ENCODE data around the gene MAP4K5.

The MAP4K5 gene

GRCh38 chr14:50410071-50410470, 122.3 kb downstream of the MAP4K5 start:
- Mint-ChIP-seq H3K27ac (no peak overlapping the region), H3K27me3 (no peaks in the 10 kb centered on the region), H3K9me3 (ENCODE audit: low read depth) (peaks cover 27% of the 10 kb centered on the region), H3K4me1 (ENCODE audit: low read depth) (no peaks in the 10 kb centered on the region), H3K4me3 (no peak overlapping the region), H3K36me3 (peaks cover 19% of the 10 kb centered on the region)

GRCh38 chr14:50407111-50407812, 125.1 kb downstream of the MAP4K5 start:
- H3K9me3 Mint-ChIP-seq (ENCODE audit: low read depth) = peaks cover 22% of the 10 kb centered on the region
- no peak overlapping the region for H3K27ac Mint-ChIP-seq
- H3K4me3 Mint-ChIP-seq = no peak overlapping the region
- peaks cover 10% of the 10 kb centered on the region for H3K36me3 Mint-ChIP-seq
- H3K4me1 Mint-ChIP-seq (ENCODE audit: low read depth) = no peaks in the 10 kb centered on the region
- no peaks in the 10 kb centered on the region for H3K27me3 Mint-ChIP-seq

GRCh38 chr14:50403419-50403818, 128.9 kb downstream of the MAP4K5 start:
- Mint-ChIP-seq H3K27me3 (no peaks in the 10 kb centered on the region), H3K9me3 (ENCODE audit: low read depth) (no peaks in the 10 kb centered on the region), H3K4me1 (ENCODE audit: low read depth) (no peaks in the 10 kb centered on the region), H3K4me3 (no peak overlapping the region), H3K27ac (no peak overlapping the region), H3K36me3 (peaks cover 6% of the 10 kb centered on the region)

GRCh38 chr14:50402965-50403364, 129.4 kb downstream of the MAP4K5 start:
- peaks cover 6% of the 10 kb centered on the region for H3K36me3 Mint-ChIP-seq
- H3K9me3 Mint-ChIP-seq (ENCODE audit: low read depth) = no peaks in the 10 kb centered on the region
- H3K27me3 Mint-ChIP-seq = no peaks in the 10 kb centered on the region
- no peak overlapping the region for H3K27ac Mint-ChIP-seq
- H3K4me1 Mint-ChIP-seq (ENCODE audit: low read depth) = no peaks in the 10 kb centered on the region
- H3K4me3 Mint-ChIP-seq = no peak overlapping the region

GRCh38 chr14:50400461-50400860, 131.9 kb downstream of the MAP4K5 start:
- Mint-ChIP-seq H3K4me1 (ENCODE audit: low read depth) (peaks cover 13% of the 10 kb centered on the region), H3K4me3 (no peak overlapping the region), H3K36me3 (peaks cover 2% of the 10 kb centered on the region), H3K27me3 (peaks cover 1% of the 10 kb centered on the region), H3K27ac (no peak overlapping the region), H3K9me3 (ENCODE audit: low read depth) (no peaks in the 10 kb centered on the region)

GRCh38 chr14:50399251-50400032, 132.9 kb downstream of the MAP4K5 start:
- Mint-ChIP-seq H3K27ac (no peak overlapping the region), H3K36me3 (peaks cover 2% of the 10 kb centered on the region), H3K4me1 (ENCODE audit: low read depth) (peaks cover 13% of the 10 kb centered on the region), H3K9me3 (ENCODE audit: low read depth) (no peaks in the 10 kb centered on the region), H3K27me3 (peaks cover 1% of the 10 kb centered on the region), H3K4me3 (no peak overlapping the region)

- no peaks in the 10 kb centered on the region for H3K9me3 Mint-ChIP-seq (ENCODE audit: low read depth)
- H3K27me3 Mint-ChIP-seq = peaks cover 1% of the 10 kb centered on the region
- peaks cover 2% of the 10 kb centered on the region for H3K36me3 Mint-ChIP-seq
- no peak overlapping the region for H3K27ac Mint-ChIP-seq
- no peak overlapping the region for H3K4me3 Mint-ChIP-seq
- H3K4me1 Mint-ChIP-seq (ENCODE audit: low read depth) = peaks cover 13% of the 10 kb centered on the region
These were observed 134.2 kb downstream of the MAP4K5 start for GRCh38 chr14:50398189-50398580.

GRCh38 chr14:50397390-50398188, 134.8 kb downstream of the MAP4K5 start:
- Mint-ChIP-seq H3K4me1 (ENCODE audit: low read depth) (peaks cover 13% of the 10 kb centered on the region), H3K27ac (peak overlapping the region; percentile 86), H3K9me3 (ENCODE audit: low read depth) (no peaks in the 10 kb centered on the region), H3K4me3 (peak overlapping the region; percentile 86), H3K27me3 (peaks cover 1% of the 10 kb centered on the region), H3K36me3 (peaks cover 3% of the 10 kb centered on the region)

GRCh38 chr14:50396631-50397389, 135.6 kb downstream of the MAP4K5 start, which contains the start of gene CDKL1:
Gene CDKL1 (minus strand): TSS chr14:50396881. CDS start chr14:50395868, 1,013 bp downstream.
- Mint-ChIP-seq H3K4me3 (peak within 1 kb of the TSS; percentile 93), H3K4me1 (ENCODE audit: low read depth) (peaks cover 13% of the 10 kb centered on the region), H3K9me3 (ENCODE audit: low read depth) (no peaks in the 10 kb centered on the region)

GRCh38 chr14:50395448-50395847, 136.9 kb downstream of the MAP4K5 start:
- Mint-ChIP-seq H3K27me3 (peaks cover 1% of the 10 kb centered on the region), H3K36me3 (peaks cover 4% of the 10 kb centered on the region), H3K4me1 (ENCODE audit: low read depth) (peaks cover 13% of the 10 kb centered on the region), H3K4me3 (peak overlapping the region; percentile 93), H3K27ac (no peak overlapping the region), H3K9me3 (ENCODE audit: low read depth) (no peaks in the 10 kb centered on the region)

More at GRCh38 chr14:50396631-50397389, 135.6 kb downstream of the MAP4K5 start, which contains the start of gene CDKL1:
- Mint-ChIP-seq H3K27me3 (peaks cover 1% of the 10 kb centered on the region), H3K36me3 (peaks cover 4% of the 10 kb centered on the region), H3K27ac (peak within 1 kb of the TSS; percentile 92)

- H3K9me3 Mint-ChIP-seq (ENCODE audit: low read depth) = no peaks in the 10 kb centered on the region
- H3K4me3 Mint-ChIP-seq = peak overlapping the region; percentile 93
These were observed 137.7 kb downstream of the MAP4K5 start for GRCh38 chr14:50394713-50395112.

GRCh38 chr14:50389668-50390441, 142.5 kb downstream of the MAP4K5 start:
- Mint-ChIP-seq H3K4me1 (ENCODE audit: low read depth) (no peaks in the 10 kb centered on the region), H3K36me3 (peaks cover 2% of the 10 kb centered on the region), H3K27ac (no peak overlapping the region), H3K27me3 (no peaks in the 10 kb centered on the region), H3K9me3 (ENCODE audit: low read depth) (no peaks in the 10 kb centered on the region), H3K4me3 (no peak overlapping the region)

More at GRCh38 chr14:50394713-50395112, 137.7 kb downstream of the MAP4K5 start:
- H3K27me3 Mint-ChIP-seq = peaks cover 1% of the 10 kb centered on the region
- H3K27ac Mint-ChIP-seq = no peak overlapping the region
- H3K36me3 Mint-ChIP-seq = peaks cover 4% of the 10 kb centered on the region
- H3K4me1 Mint-ChIP-seq (ENCODE audit: low read depth) = peaks cover 13% of the 10 kb centered on the region

GRCh38 chr14:50388256-50388931, 144.0 kb downstream of the MAP4K5 start:
- Mint-ChIP-seq H3K4me1 (ENCODE audit: low read depth) (no peaks in the 10 kb centered on the region), H3K36me3 (peaks cover 2% of the 10 kb centered on the region), H3K9me3 (ENCODE audit: low read depth) (no peaks in the 10 kb centered on the region), H3K27ac (no peak overlapping the region), H3K4me3 (no peak overlapping the region), H3K27me3 (no peaks in the 10 kb centered on the region)
